Measurements from ENCODE around the gene MMP13.
"Not testable (repeated sequence)": the region's sequence is repeated elsewhere in the genome, so short reads cannot be mapped to it uniquely, and the experiment has no call there.

The MMP13 gene

DNA sequence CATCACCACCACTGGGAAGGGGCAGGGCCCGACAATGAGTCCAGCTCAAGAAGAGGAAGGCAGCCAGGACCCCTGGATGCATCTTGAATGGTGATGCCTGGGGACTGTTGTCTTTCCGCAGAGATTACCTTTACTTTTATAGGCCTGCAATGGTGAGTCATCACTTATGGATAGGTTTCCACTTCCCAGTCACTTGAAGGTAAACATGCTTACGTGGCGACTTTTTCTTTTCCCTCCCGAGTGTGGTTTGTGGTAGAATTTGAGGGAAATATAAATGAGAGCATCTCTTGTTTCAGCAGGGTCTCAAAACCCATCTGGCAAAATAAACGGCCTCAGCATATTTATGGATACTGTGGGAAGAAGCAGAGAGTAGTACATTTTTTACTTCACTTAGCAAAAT lies at the start of gene MMP13:
Gene MMP13, minus strand, starts transcription at position 109 of the 400 bp plus-strand sequence. Its CDS starts 27 bp downstream, at position 82.
- H3K27me3 ChIP-seq (replicated peaks; ENCODE audit: control insufficient read depth, insufficient read depth, low read length): no peaks in the 10 kb centered on the region
- H3K36me3 ChIP-seq (ENCODE audit: control insufficient read depth, insufficient read depth, low read length, severe bottlenecking): no peaks in the 10 kb centered on the region
- DNase-seq (ENCODE audit: low read depth): no peak
- no peaks in the 10 kb centered on the region for H3K9me3 ChIP-seq (ENCODE audit: control insufficient read depth, low read length)
- H3K4me1 ChIP-seq (ENCODE audit: control insufficient read depth, insufficient read depth, low read length): peaks cover 10% of the 10 kb centered on the region
- H3K9ac ChIP-seq (ENCODE audit: low read length): no peak within 1 kb of the TSS
- no peak within 1 kb of the TSS for H3K4me3 ChIP-seq (ENCODE audit: low read length)

- not testable (repeated sequence) for H3K9me3 ChIP-seq (ENCODE audit: control insufficient read depth, low read length); H3K27me3 ChIP-seq (replicated peaks; ENCODE audit: control insufficient read depth, insufficient read depth, low read length); DNase-seq (ENCODE audit: low read depth); H3K36me3 ChIP-seq (ENCODE audit: control insufficient read depth, insufficient read depth, low read length, severe bottlenecking); H3K4me3 ChIP-seq (ENCODE audit: low read length); H3K9ac ChIP-seq (ENCODE audit: low read length)
- peaks cover 13% of the 10 kb centered on the region for H3K4me1 ChIP-seq (ENCODE audit: control insufficient read depth, insufficient read depth, low read length)
Observed at GRCh38 chr11:103004234-103004633, 48.7 kb upstream of the MMP13 start.

DNA sequence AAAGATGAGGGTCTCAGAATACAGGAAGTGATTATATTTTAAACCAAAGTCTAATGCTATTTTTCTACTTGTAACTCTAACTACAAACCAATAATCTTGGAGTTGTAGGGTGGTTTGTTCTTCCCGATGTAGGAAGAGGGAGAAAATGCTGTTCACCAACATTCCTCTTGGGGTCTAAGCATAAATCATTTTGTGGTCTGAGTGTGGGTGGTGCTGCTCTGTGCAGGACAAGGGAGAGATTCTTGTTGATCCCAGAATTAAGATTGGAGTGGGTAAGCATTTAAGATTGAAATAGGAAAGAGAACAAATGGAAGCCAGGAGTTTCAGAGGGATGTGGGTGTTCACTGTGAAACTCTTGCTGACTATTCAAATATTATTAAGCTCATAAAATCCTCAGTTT lies 38.6 kb upstream of the MMP13 start:
- no peaks in the 10 kb centered on the region for H3K27me3 ChIP-seq (replicated peaks; ENCODE audit: control insufficient read depth, insufficient read depth, low read length)
- no peak overlapping the region for H3K4me3 ChIP-seq (ENCODE audit: low read length)
- H3K36me3 ChIP-seq (ENCODE audit: control insufficient read depth, insufficient read depth, low read length, severe bottlenecking): no peaks in the 10 kb centered on the region
- H3K9ac ChIP-seq (ENCODE audit: low read length): no peak overlapping the region
- no peaks in the 10 kb centered on the region for H3K9me3 ChIP-seq (ENCODE audit: control insufficient read depth, low read length)
- DNase-seq (ENCODE audit: low read depth): no peak
- H3K4me1 ChIP-seq (ENCODE audit: control insufficient read depth, insufficient read depth, low read length): peaks cover 6% of the 10 kb centered on the region

DNA sequence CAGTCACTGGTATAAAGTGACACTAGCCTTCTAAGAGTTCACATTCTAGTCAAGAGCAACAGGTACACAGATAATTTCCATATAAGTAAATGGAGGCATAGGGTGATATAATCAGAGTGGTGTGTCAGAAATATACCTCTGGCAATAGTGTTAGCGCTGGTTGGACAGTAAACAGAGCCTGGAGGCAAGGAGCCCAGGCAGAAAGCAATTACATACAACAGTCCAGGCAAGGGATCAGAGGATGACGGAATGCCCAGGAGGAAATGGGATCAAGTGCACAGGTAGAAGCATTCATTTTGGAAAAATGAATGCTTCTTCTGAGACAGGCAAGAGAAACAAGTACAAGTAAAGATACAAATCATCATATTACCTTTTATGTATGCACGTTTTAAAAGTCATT lies 36.2 kb upstream of the MMP13 start:
- Histone ChIP-seq H3K9ac (ENCODE audit: low read length) (no peak overlapping the region), H3K4me1 (ENCODE audit: control insufficient read depth, insufficient read depth, low read length) (peaks cover 6% of the 10 kb centered on the region), H3K36me3 (ENCODE audit: control insufficient read depth, insufficient read depth, low read length, severe bottlenecking) (no peaks in the 10 kb centered on the region), H3K4me3 (ENCODE audit: low read length) (no peak overlapping the region), H3K27me3 (replicated peaks; ENCODE audit: control insufficient read depth, insufficient read depth, low read length) (no peaks in the 10 kb centered on the region), H3K9me3 (ENCODE audit: control insufficient read depth, low read length) (no peaks in the 10 kb centered on the region)
- no peak for DNase-seq (ENCODE audit: low read depth)

DNA sequence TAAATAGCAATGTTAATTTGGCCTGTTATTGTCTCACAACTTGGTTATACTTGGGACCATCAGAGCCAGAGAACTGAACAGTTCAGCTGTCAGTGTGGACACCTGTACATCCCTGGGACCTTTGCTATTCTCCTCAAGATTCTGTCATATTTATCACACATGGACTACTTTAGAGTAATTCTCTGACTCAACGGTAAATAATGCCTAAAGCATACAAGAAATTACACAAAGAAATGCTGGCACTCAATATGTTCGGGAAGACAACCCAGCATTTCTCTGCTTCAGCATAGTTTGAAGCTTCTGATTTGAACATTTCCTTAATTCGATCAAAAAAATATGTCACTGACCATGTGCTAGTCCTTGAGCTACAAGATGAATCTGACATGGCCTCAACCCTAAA lies 34.6 kb upstream of the MMP13 start:
- H3K4me1 ChIP-seq (ENCODE audit: control insufficient read depth, insufficient read depth, low read length): no peaks in the 10 kb centered on the region
- H3K4me3 ChIP-seq (ENCODE audit: low read length): no peak overlapping the region
- no peaks in the 10 kb centered on the region for H3K27me3 ChIP-seq (replicated peaks; ENCODE audit: control insufficient read depth, insufficient read depth, low read length)
- no peak overlapping the region for H3K9ac ChIP-seq (ENCODE audit: low read length)
- DNase-seq (ENCODE audit: low read depth): peak; percentile 54
- H3K36me3 ChIP-seq (ENCODE audit: control insufficient read depth, insufficient read depth, low read length, severe bottlenecking): no peaks in the 10 kb centered on the region
- H3K9me3 ChIP-seq (ENCODE audit: control insufficient read depth, low read length): no peaks in the 10 kb centered on the region

DNA sequence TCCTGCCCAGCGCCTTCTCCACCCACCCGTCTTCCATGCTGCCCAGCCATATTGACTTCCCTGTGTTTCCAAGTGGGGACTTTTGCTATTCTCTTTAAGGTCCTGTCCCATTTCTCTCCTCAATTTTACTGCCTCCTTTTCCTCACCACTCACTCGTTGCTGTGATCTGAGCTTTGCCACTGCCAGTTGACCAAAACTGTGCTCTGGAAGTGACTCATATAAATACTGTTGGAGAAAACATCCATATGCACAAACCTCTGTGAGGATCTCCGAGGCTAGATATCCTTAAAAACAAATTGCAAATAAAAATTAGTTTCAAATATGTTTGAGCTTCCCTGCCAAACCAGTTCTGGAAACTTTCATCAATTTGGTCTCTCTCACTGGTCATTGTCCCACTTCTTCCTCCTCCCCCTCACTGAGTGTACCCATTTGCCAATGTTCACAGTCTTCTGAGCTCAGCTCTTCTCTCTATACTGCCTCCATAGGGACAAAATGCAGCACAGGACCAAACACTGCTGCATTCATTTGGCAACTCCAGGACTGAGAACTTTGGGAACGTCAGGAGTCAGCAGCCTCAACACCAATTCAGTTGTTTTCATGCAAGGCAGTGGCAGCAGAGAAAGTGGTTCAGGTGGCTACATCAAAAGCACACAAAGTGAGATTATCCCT lies 34.0 kb upstream of the MMP13 start:
- H3K4me3 ChIP-seq (ENCODE audit: low read length): no peak overlapping the region

DNA sequence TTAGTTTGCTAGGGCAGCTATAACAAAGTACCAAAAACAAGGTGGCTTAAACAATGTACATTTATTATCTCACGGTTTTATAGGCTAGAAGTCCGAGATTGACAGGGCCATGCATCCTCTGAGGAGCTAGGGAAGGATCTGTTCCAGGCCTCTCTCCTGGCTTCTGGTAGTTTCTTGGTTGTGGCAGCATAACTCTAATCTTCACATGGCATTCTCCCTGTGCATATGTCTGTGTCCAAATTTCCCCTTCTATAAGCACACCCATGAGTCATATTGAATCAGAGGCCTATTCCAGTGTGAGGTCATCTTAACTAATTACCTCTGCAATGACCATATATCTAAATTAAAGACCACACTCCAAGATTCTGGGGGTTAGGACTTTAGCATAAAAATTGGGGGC lies 31.3 kb upstream of the MMP13 start:
- DNase-seq (ENCODE audit: low read depth): peak; percentile 23
- H3K9me3 ChIP-seq (ENCODE audit: control insufficient read depth, low read length): no peaks in the 10 kb centered on the region
- no peak overlapping the region for H3K4me3 ChIP-seq (ENCODE audit: low read length)
- no peaks in the 10 kb centered on the region for H3K36me3 ChIP-seq (ENCODE audit: control insufficient read depth, insufficient read depth, low read length, severe bottlenecking)
- H3K27me3 ChIP-seq (replicated peaks; ENCODE audit: control insufficient read depth, insufficient read depth, low read length): no peaks in the 10 kb centered on the region
- H3K4me1 ChIP-seq (ENCODE audit: control insufficient read depth, insufficient read depth, low read length): peaks cover 15% of the 10 kb centered on the region
- H3K9ac ChIP-seq (ENCODE audit: low read length): no peak overlapping the region

More for the DNA sequence above, 34.0 kb upstream of the MMP13 start:
- no peaks in the 10 kb centered on the region for H3K27me3 ChIP-seq (replicated peaks; ENCODE audit: control insufficient read depth, insufficient read depth, low read length)
- peak; percentile 40 for DNase-seq (ENCODE audit: low read depth)
- H3K9ac ChIP-seq (ENCODE audit: low read length): no peak overlapping the region
- H3K9me3 ChIP-seq (ENCODE audit: control insufficient read depth, low read length): no peaks in the 10 kb centered on the region
- no peaks in the 10 kb centered on the region for H3K4me1 ChIP-seq (ENCODE audit: control insufficient read depth, insufficient read depth, low read length)
- H3K36me3 ChIP-seq (ENCODE audit: control insufficient read depth, insufficient read depth, low read length, severe bottlenecking): no peaks in the 10 kb centered on the region

DNA sequence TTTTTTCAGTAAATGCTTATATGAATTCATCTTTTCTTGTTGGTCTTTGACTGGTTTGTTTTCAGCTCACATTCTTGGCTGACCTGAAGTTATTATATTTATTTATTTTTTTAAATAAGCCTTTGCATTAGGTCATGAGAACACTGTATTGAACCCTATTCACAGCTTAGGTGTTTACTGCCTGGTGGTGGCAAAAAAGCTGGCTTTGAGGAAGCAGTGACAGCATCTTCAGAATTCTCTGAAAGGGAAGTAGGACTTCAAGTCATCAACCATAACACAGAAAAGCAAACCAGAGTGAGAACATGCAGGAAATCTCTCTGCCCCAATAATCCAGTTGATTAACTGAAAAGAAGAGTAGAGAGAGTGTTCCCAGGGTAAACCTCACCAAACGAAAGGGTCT lies 30.3 kb upstream of the MMP13 start:
- Histone ChIP-seq H3K4me3 (ENCODE audit: low read length) (no peak overlapping the region), H3K4me1 (ENCODE audit: control insufficient read depth, insufficient read depth, low read length) (peaks cover 15% of the 10 kb centered on the region), H3K27me3 (replicated peaks; ENCODE audit: control insufficient read depth, insufficient read depth, low read length) (no peaks in the 10 kb centered on the region), H3K36me3 (ENCODE audit: control insufficient read depth, insufficient read depth, low read length, severe bottlenecking) (no peaks in the 10 kb centered on the region), H3K9me3 (ENCODE audit: control insufficient read depth, low read length) (no peaks in the 10 kb centered on the region), H3K9ac (ENCODE audit: low read length) (no peak overlapping the region)
- no peak for DNase-seq (ENCODE audit: low read depth)

DNA sequence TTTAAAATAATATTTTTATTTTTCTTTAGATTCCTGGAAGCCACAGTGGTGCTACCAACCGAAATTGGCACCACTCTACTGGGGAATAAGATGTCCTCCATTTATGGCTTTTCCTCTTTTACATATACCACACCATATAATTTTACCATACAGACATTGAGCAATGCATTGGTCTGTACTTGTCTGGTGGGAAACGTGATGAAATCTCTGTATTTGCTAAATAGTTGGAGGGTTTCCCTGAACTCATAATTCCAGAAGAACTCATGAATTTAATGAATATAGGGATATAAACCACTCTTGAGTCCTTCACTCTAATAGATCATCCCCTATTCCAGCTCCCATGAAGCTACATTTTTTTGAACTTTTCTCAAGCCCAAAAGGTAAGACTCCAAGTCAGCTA lies 28.0 kb upstream of the MMP13 start:
- Histone ChIP-seq H3K4me3 (ENCODE audit: low read length) (no peak overlapping the region), H3K27me3 (replicated peaks; ENCODE audit: control insufficient read depth, insufficient read depth, low read length) (no peaks in the 10 kb centered on the region)
- peak; percentile 71 for DNase-seq (ENCODE audit: low read depth)

DNA sequence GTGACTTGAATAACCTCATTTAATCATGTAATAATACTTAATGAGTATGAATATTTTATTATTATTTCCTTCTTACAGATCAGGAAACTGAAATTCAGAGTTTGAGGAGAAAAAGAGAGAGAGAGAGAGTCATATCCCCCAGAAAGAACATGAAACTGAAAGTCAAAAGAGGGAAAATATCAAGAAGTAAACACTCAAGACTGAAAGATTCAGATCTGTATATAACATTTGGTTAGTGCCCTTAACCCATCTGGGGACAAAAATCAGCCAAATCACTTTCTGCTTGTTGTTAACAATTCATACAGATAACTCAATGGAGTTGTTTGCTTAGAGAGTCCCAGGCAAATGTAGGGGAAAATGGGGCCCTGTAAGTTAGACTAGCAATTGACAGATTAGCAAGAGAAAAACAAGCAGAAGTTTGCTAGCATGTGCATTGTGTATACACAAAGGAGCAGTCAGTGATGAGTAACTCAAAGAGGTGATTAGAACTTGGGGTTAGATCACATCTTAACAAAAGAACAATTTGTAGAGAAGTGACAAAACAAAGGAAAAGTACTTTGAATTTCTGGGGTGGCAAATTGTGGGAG lies 25.9 kb upstream of the MMP13 start:
- Histone ChIP-seq H3K9ac (ENCODE audit: low read length) (no peak overlapping the region), H3K27me3 (replicated peaks; ENCODE audit: control insufficient read depth, insufficient read depth, low read length) (no peaks in the 10 kb centered on the region), H3K4me1 (ENCODE audit: control insufficient read depth, insufficient read depth, low read length) (peaks cover 15% of the 10 kb centered on the region), H3K4me3 (ENCODE audit: low read length) (no peak overlapping the region), H3K36me3 (ENCODE audit: control insufficient read depth, insufficient read depth, low read length, severe bottlenecking) (no peaks in the 10 kb centered on the region), H3K9me3 (ENCODE audit: control insufficient read depth, low read length) (no peaks in the 10 kb centered on the region)
- no peak for DNase-seq (ENCODE audit: low read depth)

More for the DNA sequence above, 28.0 kb upstream of the MMP13 start:
- Histone ChIP-seq H3K9ac (ENCODE audit: low read length) (no peak overlapping the region), H3K36me3 (ENCODE audit: control insufficient read depth, insufficient read depth, low read length, severe bottlenecking) (no peaks in the 10 kb centered on the region), H3K4me1 (ENCODE audit: control insufficient read depth, insufficient read depth, low read length) (peaks cover 15% of the 10 kb centered on the region), H3K9me3 (ENCODE audit: control insufficient read depth, low read length) (no peaks in the 10 kb centered on the region)

- no peaks in the 10 kb centered on the region for H3K36me3 ChIP-seq (ENCODE audit: control insufficient read depth, insufficient read depth, low read length, severe bottlenecking)
- no peak overlapping the region for H3K4me3 ChIP-seq (ENCODE audit: low read length)
- peak; percentile 71 for DNase-seq (ENCODE audit: low read depth)
- no peaks in the 10 kb centered on the region for H3K9me3 ChIP-seq (ENCODE audit: control insufficient read depth, low read length)
- no peaks in the 10 kb centered on the region for H3K27me3 ChIP-seq (replicated peaks; ENCODE audit: control insufficient read depth, insufficient read depth, low read length)
- peaks cover 33% of the 10 kb centered on the region for H3K4me1 ChIP-seq (ENCODE audit: control insufficient read depth, insufficient read depth, low read length)
- H3K9ac ChIP-seq (ENCODE audit: low read length): no peak overlapping the region
Observed at GRCh38 chr11:102974552-102975280, 19.2 kb upstream of the MMP13 start.

Data from adipocyte (in vitro differentiated cells).